ENCODE measurements around the gene CYBA. TPM values are rescaled to one million over a fixed set of nuclear protein-coding genes. Genes with fewer than 3 reads are reported as not detected.

Gene CYBA
- polyA plus RNA-seq, 3 donors = 1,168 to 2,376 (median 2,092) TPM

- Histone ChIP-seq H3K9me3 (replicated peaks in 1 of 2; ENCODE audit: control insufficient read depth in 1 of 2, insufficient read depth in 1 of 2, low read length in 2 of 2) (no peaks in the 10 kb centered on the region), H3K4me1 (ENCODE audit: control insufficient read depth in 1 of 2, insufficient read depth in 2 of 2, low read length in 2 of 2) (peaks cover 20 to 21% of the 10 kb centered on the region in 2 donors), H3K36me3 (replicated peaks in 1 of 2; ENCODE audit: control insufficient read depth in 1 of 2, insufficient read depth in 2 of 2, low read length in 2 of 2) (no peaks in the 10 kb centered on the region), H4K20me1 (ENCODE audit: insufficient read depth, low read length) (no peaks in the 10 kb centered on the region), H3K4me2 (replicated peaks; ENCODE audit: extremely low read depth, low read length, poor library complexity, severe bottlenecking) (no peak overlapping the region), H2AFZ (ENCODE audit: insufficient read depth, low read depth, low read length, poor library complexity, severe bottlenecking) (no peak overlapping the region), H3K79me2 (ENCODE audit: insufficient read depth, low read length) (peaks cover 6% of the 10 kb centered on the region), H3K4me3 (replicated peaks in 1 of 3; ENCODE audit: low read depth in 2 of 3, low read length in 3 of 3) (no peak overlapping the region), H3K27me3 (ENCODE audit: control insufficient read depth in 2 of 2, insufficient read depth in 2 of 2, low read length in 2 of 2) (no peaks in the 10 kb centered on the region), H3K27ac (ENCODE audit: low read depth in 1 of 2, low read length in 2 of 2) (no peak overlapping the region), H3K9ac (ENCODE audit: insufficient read depth, low read length, poor library complexity, severe bottlenecking) (no peak overlapping the region)
- intact Hi-C loops (cut with micrococcal nuclease) = loop anchor here (2.0 to 10.0 kb wide), 2 partner anchors 14 to 90 kb away; partner anchors contain the start of gene ZC3H18 (in 1 of the 2)
- DNase-seq = no peak
- H3K4me3 Mint-ChIP-seq = no peak overlapping the region
- H3K9me3 Mint-ChIP-seq = no peaks in the 10 kb centered on the region
- peaks cover 19% of the 10 kb centered on the region for H3K4me1 Mint-ChIP-seq
- H3K36me3 Mint-ChIP-seq = peaks cover 5 to 21% of the 10 kb centered on the region in 2 donors
- no peak overlapping the region for H3K27ac Mint-ChIP-seq
- TF ChIP-seq, protein P1, sequence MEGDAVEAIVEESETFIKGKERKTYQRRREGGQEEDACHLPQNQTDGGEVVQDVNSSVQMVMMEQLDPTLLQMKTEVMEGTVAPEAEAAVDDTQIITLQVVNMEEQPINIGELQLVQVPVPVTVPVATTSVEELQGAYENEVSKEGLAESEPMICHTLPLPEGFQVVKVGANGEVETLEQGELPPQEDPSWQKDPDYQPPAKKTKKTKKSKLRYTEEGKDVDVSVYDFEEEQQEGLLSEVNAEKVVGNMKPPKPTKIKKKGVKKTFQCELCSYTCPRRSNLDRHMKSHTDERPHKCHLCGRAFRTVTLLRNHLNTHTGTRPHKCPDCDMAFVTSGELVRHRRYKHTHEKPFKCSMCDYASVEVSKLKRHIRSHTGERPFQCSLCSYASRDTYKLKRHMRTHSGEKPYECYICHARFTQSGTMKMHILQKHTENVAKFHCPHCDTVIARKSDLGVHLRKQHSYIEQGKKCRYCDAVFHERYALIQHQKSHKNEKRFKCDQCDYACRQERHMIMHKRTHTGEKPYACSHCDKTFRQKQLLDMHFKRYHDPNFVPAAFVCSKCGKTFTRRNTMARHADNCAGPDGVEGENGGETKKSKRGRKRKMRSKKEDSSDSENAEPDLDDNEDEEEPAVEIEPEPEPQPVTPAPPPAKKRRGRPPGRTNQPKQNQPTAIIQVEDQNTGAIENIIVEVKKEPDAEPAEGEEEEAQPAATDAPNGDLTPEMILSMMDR (IDR thresholded peaks at IDR 0.05) = no peak
- peaks cover 0 to 3% (median 2%) of the 10 kb centered on the region in 3 donors for H3K27me3 Mint-ChIP-seq (ENCODE audit: low read depth in 3 of 3)
- 92% methylated on average over 3 of the region's 4 CpGs for WGBS (ENCODE audit: insufficient coverage)
Observed at GRCh38 chr16:88665148-88665547, 14.3 kb upstream of the CYBA start.

DNA sequence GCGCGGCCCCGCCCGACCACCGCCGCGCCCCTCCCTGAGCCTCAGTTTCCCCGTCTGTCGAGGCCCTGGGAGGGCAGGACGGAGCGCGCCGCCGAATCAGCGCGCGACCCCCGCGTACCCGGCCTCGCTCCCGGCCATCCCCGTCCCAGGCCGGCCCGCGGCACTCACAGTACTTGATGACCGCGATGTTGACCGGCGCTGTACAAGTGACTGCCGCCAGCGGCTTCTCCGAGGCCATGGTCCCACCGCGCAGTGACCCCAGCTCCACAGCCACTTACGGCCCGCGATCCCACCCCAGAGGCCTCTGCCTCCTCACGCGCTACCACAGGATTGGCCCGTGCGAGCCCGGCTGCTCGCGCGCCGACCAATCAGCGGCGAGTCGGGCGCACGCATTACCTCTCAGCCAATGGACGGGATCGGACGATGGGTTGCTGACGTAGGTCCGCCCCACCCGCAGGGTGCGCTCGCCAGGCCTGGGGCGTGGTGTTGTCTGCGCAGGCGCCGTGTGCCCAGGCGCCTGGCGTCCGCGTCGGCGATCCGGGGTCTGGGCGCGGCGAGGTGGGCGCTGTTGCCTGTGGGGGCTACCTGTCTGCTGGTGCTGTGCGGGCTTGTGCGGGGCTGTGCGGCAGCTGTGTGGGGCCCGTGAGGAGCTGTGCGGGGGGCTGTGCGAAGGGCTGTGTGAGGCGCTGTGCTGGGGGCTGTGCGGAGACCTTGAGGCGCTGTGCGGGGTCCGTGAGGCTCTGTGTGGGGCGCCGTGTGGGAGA lies 12.2 kb upstream of the CYBA start, which contains the start of gene MVD:
Gene MVD, minus strand, starts transcription at position 249 of the 764 bp plus-strand sequence. Its CDS starts 11 bp downstream, at position 238.
- peaks cover 12 to 25% of the 10 kb centered on the region in 2 donors for H3K36me3 Mint-ChIP-seq
- Histone ChIP-seq H3K27me3 (ENCODE audit: control insufficient read depth in 2 of 2, insufficient read depth in 2 of 2, low read length in 2 of 2) (no peaks in the 10 kb centered on the region), H3K36me3 (replicated peaks in 1 of 2; ENCODE audit: control insufficient read depth in 1 of 2, insufficient read depth in 2 of 2, low read length in 2 of 2) (no peaks in the 10 kb centered on the region), H4K20me1 (ENCODE audit: insufficient read depth, low read length) (no peaks in the 10 kb centered on the region), H3K79me2 (ENCODE audit: insufficient read depth, low read length) (peaks cover 6% of the 10 kb centered on the region), H3K27ac (ENCODE audit: low read depth in 1 of 2, low read length in 2 of 2) (peak within 1 kb of the TSS; percentile 20 to 93), H2AFZ (ENCODE audit: insufficient read depth, low read depth, low read length, poor library complexity, severe bottlenecking) (peak within 1 kb of the TSS; percentile 92), H3K9me3 (replicated peaks in 1 of 2; ENCODE audit: control insufficient read depth in 1 of 2, insufficient read depth in 1 of 2, low read length in 2 of 2) (no peaks in the 10 kb centered on the region), H3K4me2 (replicated peaks; ENCODE audit: extremely low read depth, low read length, poor library complexity, severe bottlenecking) (peak within 1 kb of the TSS; percentile 82), H3K4me3 (replicated peaks in 1 of 3; ENCODE audit: low read depth in 2 of 3, low read length in 3 of 3) (peak within 1 kb of the TSS; percentile 69 to 87 (median 81)), H3K4me1 (ENCODE audit: control insufficient read depth in 1 of 2, insufficient read depth in 2 of 2, low read length in 2 of 2) (peaks cover 20 to 21% of the 10 kb centered on the region in 2 donors), H3K9ac (ENCODE audit: insufficient read depth, low read length, poor library complexity, severe bottlenecking) (peak within 1 kb of the TSS; percentile 85)
- under 1% methylated on average over 88 of the region's 88 CpGs for WGBS (ENCODE audit: insufficient coverage)
- DNase-seq = peak; percentile 97 to 98 (median 98)
- H3K4me3 Mint-ChIP-seq = peak within 1 kb of the TSS; percentile 83 to 91
- peaks cover 0 to 3% (median 3%) of the 10 kb centered on the region in 3 donors for H3K27me3 Mint-ChIP-seq (ENCODE audit: low read depth in 3 of 3)
- intact Hi-C loops (cut with micrococcal nuclease) = loop anchor here (2.0 to 10.0 kb wide), 4 partner anchors 22 to 91 kb away; partner anchors contain the start of gene ZC3H18 (in 2 of the 2)
- H3K4me1 Mint-ChIP-seq = peaks cover 19% of the 10 kb centered on the region
- H3K9me3 Mint-ChIP-seq = no peaks in the 10 kb centered on the region
- TF ChIP-seq, protein P1 (IDR thresholded peaks at IDR 0.05) = no peak
- peak within 1 kb of the TSS; percentile 83 to 98 (median 92) for H3K27ac Mint-ChIP-seq

Data from CD14-positive monocyte (primary cell).